Stomach (tissue), 4 donors: ENCODE data around the gene EIF3L.

ENCODE experiments used
- POLR2A ChIP-seq, 4 donors: fragments of 450-650 bp; IDR thresholded peaks; one replicate each; pipeline ENCODE4 v1.6.1; 2016; ENCODE audit warnings: antibody characterized with exemption in 4 of 4, control low read depth in 2 of 4, mild to moderate bottlenecking in 1 of 4, moderate library complexity in 1 of 4
- POLR2AphosphoS5 ChIP-seq, 3 donors: sonication (generic); formaldehyde crosslinking; IDR thresholded peaks; one replicate each; pipeline ENCODE4 v1.6.1; 2016; ENCODE audit warnings: antibody characterized with exemption in 3 of 3
- TF ChIP-seq, protein P1 (sequence below), 7 experiments: fragments of 450-650 bp in 4 of 7; fragments of 200-600 bp in 3 of 7; sonication (generic) in 3 of 7; IDR thresholded peaks; one replicate each; pipeline ENCODE4 v1.5.1; 2016 to 2019; ENCODE audit warnings: antibody characterized with exemption in 7 of 7, control low read depth in 2 of 7, mild to moderate bottlenecking in 1 of 7

- TF ChIP-seq, protein P1, sequence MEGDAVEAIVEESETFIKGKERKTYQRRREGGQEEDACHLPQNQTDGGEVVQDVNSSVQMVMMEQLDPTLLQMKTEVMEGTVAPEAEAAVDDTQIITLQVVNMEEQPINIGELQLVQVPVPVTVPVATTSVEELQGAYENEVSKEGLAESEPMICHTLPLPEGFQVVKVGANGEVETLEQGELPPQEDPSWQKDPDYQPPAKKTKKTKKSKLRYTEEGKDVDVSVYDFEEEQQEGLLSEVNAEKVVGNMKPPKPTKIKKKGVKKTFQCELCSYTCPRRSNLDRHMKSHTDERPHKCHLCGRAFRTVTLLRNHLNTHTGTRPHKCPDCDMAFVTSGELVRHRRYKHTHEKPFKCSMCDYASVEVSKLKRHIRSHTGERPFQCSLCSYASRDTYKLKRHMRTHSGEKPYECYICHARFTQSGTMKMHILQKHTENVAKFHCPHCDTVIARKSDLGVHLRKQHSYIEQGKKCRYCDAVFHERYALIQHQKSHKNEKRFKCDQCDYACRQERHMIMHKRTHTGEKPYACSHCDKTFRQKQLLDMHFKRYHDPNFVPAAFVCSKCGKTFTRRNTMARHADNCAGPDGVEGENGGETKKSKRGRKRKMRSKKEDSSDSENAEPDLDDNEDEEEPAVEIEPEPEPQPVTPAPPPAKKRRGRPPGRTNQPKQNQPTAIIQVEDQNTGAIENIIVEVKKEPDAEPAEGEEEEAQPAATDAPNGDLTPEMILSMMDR (IDR thresholded peaks at IDR 0.05): no peak
- TF ChIP-seq POLR2A (IDR thresholded peaks at IDR 0.05): no peak
- TF ChIP-seq POLR2AphosphoS5 (IDR thresholded peaks at IDR 0.05): no peak
Measured at GRCh38 chr22:37809672-37810333, 39.4 kb upstream of the EIF3L start.
